Testis (tissue), 2 donors: ENCODE data around the gene ODC1.

Experiments used
- CTCF ChIP-seq, 3 experiments: fragments of 450-650 bp in 2 of 3; fragments of 200-600 bp in 1 of 3; sonication (generic) in 1 of 3; IDR thresholded peaks; one replicate each; pipeline ENCODE4 v1.5.1; 2016 to 2019; ENCODE audit warnings: antibody characterized with exemption in 3 of 3, mild to moderate bottlenecking in 2 of 3, moderate library complexity in 1 of 3
- POLR2A ChIP-seq: fragments of 450-650 bp; IDR thresholded peaks from one replicate; pipeline ENCODE4 v1.6.1; 2017; ENCODE audit warnings: antibody characterized with exemption, mild to moderate bottlenecking, moderate library complexity

DNA sequence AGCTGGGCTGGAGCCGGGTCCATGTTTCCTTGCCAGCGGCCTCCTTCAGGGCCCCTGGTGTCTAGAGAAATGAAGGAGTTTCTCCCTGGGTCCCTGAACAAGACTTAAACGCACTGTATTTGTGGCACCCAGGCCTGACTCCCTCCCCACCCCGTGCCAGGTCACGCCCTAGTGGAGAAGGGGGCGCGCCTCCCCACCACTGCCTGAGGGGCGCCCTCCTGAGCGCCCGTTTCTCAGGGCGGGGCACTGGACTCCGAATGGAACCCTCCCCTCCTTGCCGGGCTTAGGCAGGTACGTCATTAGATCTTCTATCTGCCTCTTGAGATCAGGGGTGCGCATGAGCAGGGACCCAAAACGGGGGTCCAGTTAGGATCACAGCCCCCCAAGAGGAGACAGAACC is 16.3 kb downstream of the ODC1 start:
- TF ChIP-seq CTCF (IDR thresholded peaks at IDR 0.05) (no peak), POLR2A (no peak)
